SK-N-SH (cell line): ENCODE measurements around the gene UBC. TPM values are rescaled to one million over a fixed set of nuclear protein-coding genes. Genes with fewer than 3 reads are reported as not detected.

ENCODE experiments used
- CTCF ChIA-PET: fragments of 300-600, 350-600 bp; formaldehyde crosslinking; extraction: SDS; loops from one replicate; lab custom pipeline; 2021; lab: Yijun Ruan, JAX
- POLR2A ChIA-PET: fragments of 350-600 bp; sonication (Branson Sonifier 250); formaldehyde crosslinking; extraction: SDS; loops from one replicate; lab custom pipeline; 2020; ENCODE audit warnings: antibody characterized with exemption, inconsistent platforms; lab: Yijun Ruan, JAX
- DNase-seq: peaks from one replicate; pipeline ENCODE4 v3.0.0; 2012
- H2AFZ ChIP-seq: fragments of 200-600 bp; sonication (generic); 2 replicates; pipeline ENCODE4 v1.8.1; 2016; ENCODE audit warnings: antibody characterized with exemption, mild to moderate bottlenecking, low read depth
- H3F3A ChIP-seq: fragments of 200-600 bp; sonication (generic); replicated peaks from 2 replicates; pipeline ENCODE3; 2016; ENCODE audit warnings: antibody characterized with exemption, mild to moderate bottlenecking; ENCODE audit not compliant: insufficient read depth
- H3K27ac ChIP-seq, 2 experiments: fragments of 200-500 bp in 1 of 2; fragments of 200-600 bp in 1 of 2; sonication (Bioruptor generic) in 1 of 2; sonication (generic), shearing (Covaris generic) in 1 of 2; 2 replicates each; pipeline versions ENCODE4 v1.5.1 to v1.6.1; 2014 to 2016; ENCODE audit warnings: low read depth in 2 of 2, inconsistent platforms in 1 of 2, low read length in 1 of 2, mild to moderate bottlenecking in 1 of 2, mixed read lengths in 1 of 2
- H3K27me3 ChIP-seq: fragments of 200-600 bp; sonication (generic), shearing (Covaris generic); 2 replicates; pipeline ENCODE4 v1.6.1; 2016; ENCODE audit warnings: mixed run types; ENCODE audit not compliant: insufficient read depth
- H3K36me3 ChIP-seq, 2 experiments: fragments of 200-500 bp in 1 of 2; fragments of 200-600 bp in 1 of 2; sonication (Bioruptor generic) in 1 of 2; sonication (generic) in 1 of 2; replicated peaks in 1 of 2; 2 replicates each; pipeline versions ENCODE3 to v1.5.1; 2014 to 2016; ENCODE audit warnings: low read length in 1 of 2, mild to moderate bottlenecking in 1 of 2; ENCODE audit not compliant: insufficient read depth in 2 of 2, control insufficient read depth in 1 of 2
- H3K4me1 ChIP-seq, 2 experiments: fragments of 200-500 bp in 1 of 2; fragments of 200-600 bp in 1 of 2; sonication (Bioruptor generic) in 1 of 2; sonication (generic), shearing (Covaris generic) in 1 of 2; 2 replicates each; pipeline versions ENCODE4 v1.5.1 to v1.6.1; 2014 to 2016; ENCODE audit warnings: low read depth in 1 of 2, low read length in 1 of 2, mixed run types in 1 of 2; ENCODE audit not compliant: insufficient read depth in 2 of 2, control insufficient read depth in 1 of 2
- H3K4me2 ChIP-seq: fragments of 200-600 bp; sonication (generic), shearing (Covaris generic); 2 replicates; pipeline ENCODE4 v1.6.1; 2017; ENCODE audit warnings: mixed run types
- H3K4me3 ChIP-seq, 2 experiments: fragments of 200-500 bp in 1 of 2; fragments of 200-600 bp in 1 of 2; sonication (Bioruptor generic) in 1 of 2; sonication (generic), shearing (Covaris generic) in 1 of 2; 2 replicates each; pipeline versions ENCODE4 v1.5.1 to v1.8.1; 2014 to 2016; ENCODE audit warnings: low read depth in 2 of 2, inconsistent platforms in 1 of 2, low read length in 1 of 2, mild to moderate bottlenecking in 1 of 2, mixed read lengths in 1 of 2, moderate library complexity in 1 of 2
- H3K79me2 ChIP-seq: fragments of 200-600 bp; sonication (generic); 2 replicates; pipeline ENCODE4 v1.8.1; 2017; ENCODE audit warnings: mild to moderate bottlenecking; ENCODE audit not compliant: insufficient read depth
- H3K9ac ChIP-seq: fragments of 200-600 bp; sonication (generic); 2 replicates; pipeline ENCODE4 v1.6.1; 2017; ENCODE audit warnings: mixed run types
- H3K9me2 ChIP-seq: fragments of 200-600 bp; sonication (generic); 2 replicates; pipeline ENCODE4 v1.6.1; 2017; ENCODE audit warnings: mixed run types
- H3K9me3 ChIP-seq: fragments of 200-600 bp; sonication (generic); 2 replicates; pipeline ENCODE4 v1.6.1; 2017; ENCODE audit warnings: mixed run types, mild to moderate bottlenecking, moderate library complexity
- H4K20me1 ChIP-seq: fragments of 200-600 bp; sonication (generic); 2 replicates; pipeline ENCODE4 v1.6.1; 2017; ENCODE audit warnings: mild to moderate bottlenecking, mixed run types; ENCODE audit not compliant: insufficient read depth
- CHD2 ChIP-seq: fragments of 150-350 bp; IDR thresholded peaks from 2 replicates; pipeline ENCODE4 v1.6.1; 2018; ENCODE audit warnings: low read length; ENCODE audit not compliant: partially characterized antibody
- ELF1 ChIP-seq: IDR thresholded peaks from 2 replicates; pipeline ENCODE4 v1.4.0; 2012
- EZH2phosphoT487 ChIP-seq: fragments of 200-600 bp; sonication (generic); IDR thresholded peaks from 2 replicates; pipeline ENCODE4 v1.6.1; 2017; ENCODE audit warnings: low read depth, mixed run types, mild to moderate bottlenecking, antibody characterized with exemption, moderate library complexity, borderline replicate concordance
- FOXM1 ChIP-seq: IDR thresholded peaks from 2 replicates; pipeline ENCODE4 v1.4.0; 2012; ENCODE audit warnings: low read depth, mild to moderate bottlenecking
- MEF2A ChIP-seq: IDR thresholded peaks from 2 replicates; pipeline ENCODE4 v1.4.0; 2012; ENCODE audit warnings: low read depth, borderline replicate concordance
- NFIC ChIP-seq: IDR thresholded peaks from 2 replicates; pipeline ENCODE4 v1.4.0; 2012; ENCODE audit warnings: borderline replicate concordance
- RAD21 ChIP-seq: IDR thresholded peaks from 2 replicates; pipeline ENCODE4 v1.6.1; 2012; ENCODE audit warnings: mild to moderate bottlenecking, low read length
- RFX5 ChIP-seq: IDR thresholded peaks from 2 replicates; pipeline ENCODE4 v1.6.1; 2012; ENCODE audit warnings: mild to moderate bottlenecking, improper control_type of control experiment, low read length
- RXRA ChIP-seq: IDR thresholded peaks from 2 replicates; pipeline ENCODE4 v1.4.0; 2012; ENCODE audit warnings: low read depth, mild to moderate bottlenecking, borderline replicate concordance
- SIN3A ChIP-seq: IDR thresholded peaks from 2 replicates; pipeline ENCODE4 v1.6.1; 2012; ENCODE audit warnings: low read depth, mild to moderate bottlenecking, low read length, moderate library complexity, borderline replicate concordance
- SMC3 ChIP-seq: IDR thresholded peaks from 2 replicates; pipeline ENCODE4 v1.6.1; 2012; ENCODE audit warnings: low read depth, low read length, improper control_type of control experiment
- TAF1 ChIP-seq: IDR thresholded peaks from 2 replicates; pipeline ENCODE4 v1.6.1; 2012; ENCODE audit warnings: low read depth, mild to moderate bottlenecking, low read length, moderate library complexity, borderline replicate concordance
- TCF12 ChIP-seq: IDR thresholded peaks from 2 replicates; pipeline ENCODE4 v1.4.0; 2012
- TEAD4 ChIP-seq: IDR thresholded peaks from 2 replicates; pipeline ENCODE4 v1.4.0; 2012; ENCODE audit warnings: mild to moderate bottlenecking, borderline replicate concordance; ENCODE audit not compliant: insufficient read depth
- YY1 ChIP-seq: IDR thresholded peaks from 2 replicates; pipeline ENCODE4 v1.4.0; 2012; ENCODE audit warnings: low read depth, mild to moderate bottlenecking
- ZBTB33 ChIP-seq: IDR thresholded peaks from 2 replicates; pipeline ENCODE4 v1.4.0; 2012; ENCODE audit warnings: low read depth, borderline replicate concordance
- WGBS: methylation state at CpG from one replicate; pipeline ENCODE4 v1.1.6; 2017; ENCODE audit warnings: low lambda C conversion rate; 5-methylcytosine and 5-hydroxymethylcytosine counted together
- polyA plus RNA-seq, 3 experiments: library from polyadenylated mRNA; depleted of rRNA; stranded (reverse); fragments of >200 nt; gene quantifications; 2 replicates each; pipeline ENCODE4 v1.2.3, GENCODE V29; 2012

Gene UBC
- polyA plus RNA-seq, 1 of the 3 experiments (the other 2 are of a cell fraction) = 1,327 TPM

GRCh38 chr12:124914392-124915238 is at the start of gene UBC (continued):
- TF ChIP-seq SMC3 = no peak
- TF ChIP-seq TAF1 = peak; percentile 96
- TF ChIP-seq NFIC = peak; percentile 37; the same call in 1 of the 2 replicates
- TF ChIP-seq RXRA = peak; percentile 44; the same call in 1 of the 2 replicates
- peak; percentile 99 for TF ChIP-seq SIN3A
- 0 out of 2 replicates have a peak, but pooled peaks have one; percentile 54 for TF ChIP-seq FOXM1
- TF ChIP-seq CHD2 = peak; percentile 97
- no peak for TF ChIP-seq RAD21
- TF ChIP-seq MEF2A = 0 out of 2 replicates have a peak, but pooled peaks have one; percentile 36
- TF ChIP-seq YY1 = peak; percentile 83
- peak; percentile 62; the same call in 1 of the 2 replicates for TF ChIP-seq TEAD4
- no peak for TF ChIP-seq ZBTB33
- TF ChIP-seq, all 33 proteins: peak for 20

GRCh38 chr12:124963211-124963610 is 48.8 kb upstream of the UBC start:
- H3K4me2 ChIP-seq = no peak overlapping the region
- CTCF ChIA-PET = no interaction called here
- TF ChIP-seq MEF2A (no peak), TCF12 (no peak), EZH2phosphoT487 (no peak), ELF1 (no peak), RFX5 (no peak), FOXM1 (no peak)
- TF ChIP-seq, all 33 proteins: peak for 0
- Histone ChIP-seq H3K4me3 (no peak overlapping the region), H4K20me1 (no peaks in the 10 kb centered on the region), H3K9me2 (no peaks in the 10 kb centered on the region), H2AFZ (no peak overlapping the region), H3K79me2 (no peaks in the 10 kb centered on the region), H3F3A (no peaks in the 10 kb centered on the region), H3K36me3 (peaks cover 9 to 39% of the 10 kb centered on the region in 2 experiments), H3K27ac (no peak overlapping the region), H3K4me1 (no peaks in the 10 kb centered on the region), H3K27me3 (no peaks in the 10 kb centered on the region), H3K9ac (no peak overlapping the region), H3K9me3 (no peaks in the 10 kb centered on the region)
- POLR2A ChIA-PET = no interaction called here
- WGBS = 98% methylated on average over 8 of the region's 8 CpGs
- no peak for DNase-seq
